HepG2 (cell line): Measurements from ENCODE around the gene ASXL1. TPM values are rescaled to one million over a fixed set of nuclear protein-coding genes. Genes with fewer than 3 reads are reported as not detected.
A peak's percentile ranks its signal among the peaks of the same experiment; 100 is the strongest.

Experiments used
- ATAC-seq: fragments of 200-7000 bp; cut with Tn5 transposase; 3 replicates; pipeline ENCODE4 v1.9.1; 2020; ENCODE audit warnings: mild to moderate bottlenecking, moderate library complexity
- BruUV-seq: library from RNA; stranded (reverse); fragments of 400-500 nt; replicated peaks from 2 replicates; lab custom pipeline; 2021; lab: Mats Ljungman, UMichigan
- CTCF ChIA-PET: fragments of 300-600 bp; formaldehyde crosslinking; extraction: SDS; loops from one replicate; lab custom pipeline; 2021; ENCODE audit warnings: low total read pairs, inconsistent platforms, low intra/inter-chr PET ratio; lab: Yijun Ruan, JAX
- POLR2A ChIA-PET: fragments of 350-600 bp; sonication (Branson Sonifier 250); formaldehyde crosslinking; loops from one replicate; lab custom pipeline; 2020; ENCODE audit warnings: antibody characterized with exemption, inconsistent platforms; lab: Yijun Ruan, JAX
- DNase-seq: peaks from one replicate; pipeline ENCODE4 v3.0.0-alpha.2; 2015; ENCODE audit warnings: low spot score
- FAIRE-seq: peaks from 3 replicates; lab custom pipeline; 2011; peaks lifted over from hg19 to GRCh38; lab: Jason Lieb, UNC
- H2AFZ ChIP-seq: one replicate; pipeline ENCODE4 v1.6.1; 2011; ENCODE audit warnings: low read length, inconsistent platforms
- H3K27ac ChIP-seq: fragments of 300-600 bp; 3 replicates; pipeline ENCODE4 v1.8.0; 2011; ENCODE audit warnings: mixed run types, mild to moderate bottlenecking, mixed read lengths, low read length, inconsistent platforms; ENCODE audit not compliant: insufficient read depth; ENCODE audit errors: extremely low read length
- H3K27me3 ChIP-seq, 2 experiments: fragments of 200-600 bp in 1 of 2; 2 replicates in 1 of 2; 3 replicates in 1 of 2; pipeline versions ENCODE4 v1.6.0 to v1.8.0; 2011; ENCODE audit warnings: low read length in 2 of 2, mild to moderate bottlenecking in 2 of 2, moderate library complexity in 2 of 2, inconsistent platforms in 1 of 2; ENCODE audit not compliant: insufficient read depth in 2 of 2, control insufficient read depth in 1 of 2
- H3K36me3 ChIP-seq, 2 experiments: fragments of 200-600 bp in 1 of 2; replicated peaks in 1 of 2; 2 replicates in 1 of 2; 3 replicates in 1 of 2; pipeline versions ENCODE4 v1.5.1 to v1.8.0; 2011; ENCODE audit warnings: low read length in 2 of 2, inconsistent platforms in 1 of 2; ENCODE audit not compliant: insufficient read depth in 2 of 2, control insufficient read depth in 1 of 2
- H3K4me1 ChIP-seq: 2 replicates; pipeline ENCODE4 v1.5.1; 2012; ENCODE audit warnings: low read length, inconsistent platforms; ENCODE audit not compliant: insufficient read depth
- H3K4me2 ChIP-seq: 2 replicates; pipeline ENCODE4 v1.6.0; 2011; ENCODE audit warnings: low read depth, low read length, inconsistent platforms
- H3K4me3 ChIP-seq, 3 experiments: fragments of 200-600 bp in 1 of 3; sonication (generic), shearing (Covaris generic) in 1 of 3; replicated peaks in 1 of 3; 2 replicates each; pipeline ENCODE4 v1.5.1; 2011 to 2016; ENCODE audit warnings: low read length in 3 of 3, inconsistent platforms in 2 of 3, low read depth in 2 of 3, mild to moderate bottlenecking in 2 of 3, control low read depth in 1 of 3, mixed read lengths in 1 of 3; ENCODE audit not compliant: insufficient read depth in 1 of 3
- H3K79me2 ChIP-seq: one replicate; pipeline ENCODE4 v1.6.1; 2011; ENCODE audit warnings: low read length, inconsistent platforms; ENCODE audit not compliant: insufficient read depth
- H3K9ac ChIP-seq: 2 replicates; pipeline ENCODE4 v1.6.0; 2011; ENCODE audit warnings: mild to moderate bottlenecking, low read depth, low read length, inconsistent platforms; ENCODE audit not compliant: insufficient read depth
- H3K9me3 ChIP-seq: 2 replicates; pipeline ENCODE4 v1.5.1; 2012; ENCODE audit warnings: mild to moderate bottlenecking, low read length
- H4K20me1 ChIP-seq: 2 replicates; pipeline ENCODE4 v1.6.0; 2011; ENCODE audit warnings: inconsistent platforms, mild to moderate bottlenecking, low read length, moderate library complexity; ENCODE audit not compliant: insufficient read depth
- EED ChIP-seq: sonication (generic); formaldehyde crosslinking; IDR thresholded peaks from 2 replicates; pipeline ENCODE4 v1.5.0; 2020; ENCODE audit warnings: mild to moderate bottlenecking, missing genetic modification reagents
- HINFP ChIP-seq: sonication (generic); formaldehyde crosslinking; IDR thresholded peaks from 2 replicates; pipeline ENCODE4 v1.4.0; 2020; ENCODE audit warnings: low read depth, mild to moderate bottlenecking, missing genetic modification reagents
- HIVEP1 ChIP-seq: sonication (generic); formaldehyde crosslinking; IDR thresholded peaks from 2 replicates; pipeline ENCODE4 v1.4.0; 2020; ENCODE audit warnings: mild to moderate bottlenecking, missing genetic modification reagents
- HNRNPK ChIP-seq: fragments of 200-400 bp; formaldehyde crosslinking; IDR thresholded peaks from 2 replicates; pipeline ENCODE4 v1.6.1; 2018; ENCODE audit warnings: low read length, low read depth, moderate library complexity, mild to moderate bottlenecking; ENCODE audit not compliant: poor library complexity, severe bottlenecking
- NFAT5 ChIP-seq: sonication (generic); formaldehyde crosslinking; IDR thresholded peaks from 2 replicates; pipeline ENCODE4 v1.4.0; 2020; ENCODE audit warnings: missing genetic modification reagents
- NR1H2 ChIP-seq: sonication (generic); formaldehyde crosslinking; IDR thresholded peaks from 2 replicates; pipeline ENCODE4 v1.8.1; 2022; ENCODE audit warnings: low read depth, missing genetic modification reagents, borderline replicate concordance
- PTBP1 ChIP-seq: fragments of 200-400 bp; formaldehyde crosslinking; IDR thresholded peaks from 2 replicates; pipeline ENCODE4 v1.6.1; 2018; ENCODE audit warnings: low read length, low read depth; ENCODE audit not compliant: poor library complexity, severe bottlenecking
- STAT5B ChIP-seq: sonication (generic); formaldehyde crosslinking; IDR thresholded peaks from 2 replicates; pipeline ENCODE4 v1.4.0; 2020; ENCODE audit warnings: missing genetic modification reagents
- YY1 ChIP-seq: IDR thresholded peaks from 2 replicates; pipeline ENCODE4 v1.6.1; 2011; ENCODE audit warnings: low read length, low read depth, moderate library complexity, mild to moderate bottlenecking; ENCODE audit not compliant: insufficient read depth, insufficient replicate concordance
- ZBTB21 ChIP-seq: sonication (generic); formaldehyde crosslinking; IDR thresholded peaks from 2 replicates; pipeline ENCODE4 v1.4.0; 2020; ENCODE audit warnings: missing genetic modification reagents
- ZBTB7B ChIP-seq: sonication (generic); formaldehyde crosslinking; IDR thresholded peaks from 2 replicates; pipeline ENCODE4 v1.4.0; 2020; ENCODE audit warnings: missing genetic modification reagents
- ZNF253 ChIP-seq: sonication (generic); formaldehyde crosslinking; IDR thresholded peaks from 2 replicates; pipeline ENCODE4 v1.8.0; 2022; ENCODE audit warnings: mild to moderate bottlenecking, missing genetic modification reagents, borderline replicate concordance
- ZNF3 ChIP-seq: IDR thresholded peaks from 2 replicates; pipeline ENCODE4 v1.7.0; 2017; ENCODE audit warnings: inconsistent platforms
- WGBS: methylation state at CpG from one replicate; pipeline ENCODE4 v1.1.6; 2017; ENCODE audit warnings: low lambda C conversion rate; 5-methylcytosine and 5-hydroxymethylcytosine counted together
- in situ Hi-C: cut with HindIII; loops from 2 replicates; pipeline ENCODE4 v1.10.0; 2017; ENCODE audit warnings: low pct_unique_long_range_greater_than_20kb; ENCODE audit not compliant: extremely low pct_ligation_motif_present
- intact Hi-C: fragments of 100-400 bp; cut with micrococcal nuclease; formaldehyde crosslinking; loops from one replicate; pipeline ENCODE4 v1.10.0; 2022; ENCODE audit not compliant: unreplicated experiment
- polyA plus RNA-seq, 8 experiments: library from polyadenylated mRNA; depleted of rRNA in 3 of 8; stranded (reverse) in 7 of 8; unstranded in 1 of 8; fragments of >200 nt; fragmentation: Illumina TruSeq in 4 of 8; extraction: Trizol in 4 of 8; gene quantifications; 2 replicates each; pipeline versions ENCODE4 v1.2.1 to v1.2.3, GENCODE V29; 2011 to 2016; ENCODE audit warnings: low read depth in 4 of 8, missing spikeins in 1 of 8, mixed read lengths in 1 of 8; ENCODE audit not compliant: insufficient read depth in 1 of 8
- total RNA-seq, 5 experiments: library from RNA; depleted of rRNA; stranded (reverse); fragments of >200 nt; fragmentation: Illumina TruSeq; extraction: Trizol; gene quantifications; 2 replicates each; pipeline ENCODE4 v1.2.3, GENCODE V29; 2016; ENCODE audit warnings: low read depth in 1 of 5

ASXL1 gene
- total and polyA plus RNA-seq, 2 of the 13 experiments (the other 11 are each of a cell fraction or from before 2014, with no cell fraction given): 62.1 to 74.8 TPM

- TF ChIP-seq ZBTB7B (CRISPR knock-in tag): no peak
- TF ChIP-seq HIVEP1: peak; percentile 57; the same call in 1 of the 2 replicates
Measured at GRCh38 chr20:32451340-32451681, 93.2 kb downstream of the ASXL1 start (continued).

GRCh38 chr20:32451682-32452461, 93.7 kb downstream of the ASXL1 start:
- no peak for FAIRE-seq
- no TSS peak for BruUV-seq
- Histone ChIP-seq H3K27me3 (no peaks in the 10 kb centered on the region), H3K79me2 (no peaks in the 10 kb centered on the region), H4K20me1 (0 out of 2 replicates have a peak, but pooled peaks cover 8% of the 10 kb centered on the region), H3K9me3 (no peaks in the 10 kb centered on the region), H3K36me3 (peaks cover 70 to 97% of the 10 kb centered on the region in 2 experiments), H3K27ac (no peak overlapping the region), H3K9ac (no peak overlapping the region), H3K4me2 (no peak overlapping the region), H2AFZ (no peak overlapping the region), H3K4me3 (no peak overlapping the region), H3K4me1 (no peaks in the 10 kb centered on the region)
- ChIA-PET CTCF (no interaction called here), POLR2A (interaction anchor here (0.9 to 1.0 kb wide), 2 partner anchors 24 to 201 kb away, joined by 3 read pairs; no protein-coding TSS in a partner anchor)
- peak; percentile 10 for ATAC-seq
- intact Hi-C loops: no loop called here
- in situ Hi-C loops: no loop called here
- whole genome bisulfite sequencing: 97% methylated on average over 27 of the region's 27 CpGs
- no peak for DNase-seq
- TF ChIP-seq STAT5B (CRISPR knock-in tag) (no peak), ZNF253 (no peak), ZNF3 (no peak), PTBP1 (no peak), ZBTB21 (CRISPR knock-in tag) (no peak), NFAT5 (CRISPR knock-in tag) (0 out of 2 replicates have a peak, but pooled peaks have one; percentile 27), EED (CRISPR knock-in tag) (no peak), HINFP (CRISPR knock-in tag) (no peak), YY1 (no peak), NR1H2 (CRISPR knock-in tag) (no peak), HNRNPK (no peak)
